HCT116 (cell line): ENCODE data around the gene ERAL1.

Experiments used
- ATF3 ChIP-seq: IDR thresholded peaks from 2 replicates; pipeline ENCODE4 v1.6.1; 2012
- CTCF ChIP-seq, 3 experiments: fragments of 200-600 bp in 1 of 3; sonication (generic) in 1 of 3; IDR thresholded peaks in 2 of 3; conservative IDR thresholded peaks in 1 of 3; 2 replicates each; pipeline ENCODE4 v1.5.1; 2012 to 2017; ENCODE audit warnings: low read depth in 2 of 3, low read length in 2 of 3, antibody characterized with exemption in 1 of 3, borderline replicate concordance in 1 of 3, control low read depth in 1 of 3, mild to moderate bottlenecking in 1 of 3, mixed read lengths in 1 of 3, mixed run types in 1 of 3, moderate library complexity in 1 of 3; ENCODE audit not compliant: insufficient read depth in 1 of 3
- EGR1 ChIP-seq: IDR thresholded peaks from 2 replicates; pipeline ENCODE4 v1.6.1; 2012; ENCODE audit warnings: low read depth
- EZH2 ChIP-seq: fragments of 200-600 bp; sonication (generic); IDR thresholded peaks from 2 replicates; pipeline ENCODE4 v1.6.1; 2017; ENCODE audit warnings: antibody characterized with exemption, mixed run types
- EZH2phosphoT487 ChIP-seq: fragments of 200-600 bp; IDR thresholded peaks from 2 replicates; pipeline ENCODE4 v1.6.1; 2018; ENCODE audit warnings: antibody characterized with exemption, borderline replicate concordance
- POLR2AphosphoS5 ChIP-seq: IDR thresholded peaks from 2 replicates; pipeline ENCODE4 v1.6.1; 2011; ENCODE audit warnings: mild to moderate bottlenecking, low read depth, low read length, moderate library complexity
- RAD21 ChIP-seq: IDR thresholded peaks from 2 replicates; pipeline ENCODE4 v1.6.1; 2012; ENCODE audit warnings: low read depth, mild to moderate bottlenecking
- REST ChIP-seq: IDR thresholded peaks from 2 replicates; pipeline ENCODE4 v1.6.1; 2012; ENCODE audit warnings: low read depth
- SP1 ChIP-seq: IDR thresholded peaks from 2 replicates; pipeline ENCODE4 v1.6.1; 2012; ENCODE audit warnings: low read depth
- TCF7L2 ChIP-seq: IDR thresholded peaks from 2 replicates; pipeline ENCODE4 v1.7.0; 2011; ENCODE audit warnings: borderline replicate concordance, inconsistent platforms; ENCODE audit not compliant: insufficient read depth, insufficient read length; ENCODE audit errors: extremely low read depth
- YY1 ChIP-seq: IDR thresholded peaks from 2 replicates; pipeline ENCODE4 v1.6.1; 2011; ENCODE audit warnings: low read length, low read depth, moderate library complexity, mild to moderate bottlenecking; ENCODE audit not compliant: insufficient replicate concordance; ENCODE audit errors: extremely low read depth
- ZFX ChIP-seq: fragments of 450-650 bp; IDR thresholded peaks from 2 replicates; pipeline ENCODE4 v1.6.1; 2017

GRCh38 chr17:28834420-28834819 is 20.4 kb upstream of the ERAL1 start:
- TF ChIP-seq CTCF (IDR thresholded peaks at IDR 0.05 in 2 of 3, conservative IDR thresholded peaks at IDR 0.05 in 1 of 3; ENCODE audit: borderline replicate concordance in 1 of 3, insufficient read depth in 1 of 3, low read depth in 2 of 3, low read length in 2 of 3) (no peak), EZH2 (no peak), RAD21 (no peak), SP1 (no peak), REST (no peak), POLR2AphosphoS5 (no peak), ZFX (no peak), EGR1 (no peak), YY1 (no peak), ATF3 (no peak), TCF7L2 (no peak), EZH2phosphoT487 (no peak)
